ENCODE measurements around the gene LRP11. TPM values are rescaled to one million over a fixed set of nuclear protein-coding genes. Genes with fewer than 3 reads are reported as not detected.
"Not testable (repeated sequence)": the region's sequence is repeated elsewhere in the genome, so short reads cannot be mapped to it uniquely, and the experiment has no call there.

LRP11 gene
- total and polyA plus RNA-seq, 12 donors = 2.6 to 65.1 (median 42.4) TPM

DNA sequence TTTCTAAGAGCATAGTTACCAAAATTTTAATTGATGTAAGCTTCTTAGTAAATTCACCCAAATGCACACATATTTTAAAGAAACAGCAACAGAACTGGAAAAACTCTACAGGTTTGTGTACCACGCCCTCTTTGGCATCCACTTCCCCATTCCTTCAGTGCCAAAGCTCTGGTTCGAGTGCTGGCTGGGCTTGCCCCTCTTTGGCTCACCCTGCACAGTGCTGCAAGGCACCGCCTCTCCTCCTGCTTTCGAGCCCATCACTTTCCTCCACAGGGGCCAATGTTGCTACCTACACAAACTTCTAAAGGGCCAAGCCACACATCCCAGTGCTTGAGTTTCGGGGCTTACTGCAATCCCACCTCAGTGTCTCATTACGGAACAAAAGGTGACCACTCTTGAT lies 9.6 kb downstream of the LRP11 start:
- TF ChIP-seq, protein P1, sequence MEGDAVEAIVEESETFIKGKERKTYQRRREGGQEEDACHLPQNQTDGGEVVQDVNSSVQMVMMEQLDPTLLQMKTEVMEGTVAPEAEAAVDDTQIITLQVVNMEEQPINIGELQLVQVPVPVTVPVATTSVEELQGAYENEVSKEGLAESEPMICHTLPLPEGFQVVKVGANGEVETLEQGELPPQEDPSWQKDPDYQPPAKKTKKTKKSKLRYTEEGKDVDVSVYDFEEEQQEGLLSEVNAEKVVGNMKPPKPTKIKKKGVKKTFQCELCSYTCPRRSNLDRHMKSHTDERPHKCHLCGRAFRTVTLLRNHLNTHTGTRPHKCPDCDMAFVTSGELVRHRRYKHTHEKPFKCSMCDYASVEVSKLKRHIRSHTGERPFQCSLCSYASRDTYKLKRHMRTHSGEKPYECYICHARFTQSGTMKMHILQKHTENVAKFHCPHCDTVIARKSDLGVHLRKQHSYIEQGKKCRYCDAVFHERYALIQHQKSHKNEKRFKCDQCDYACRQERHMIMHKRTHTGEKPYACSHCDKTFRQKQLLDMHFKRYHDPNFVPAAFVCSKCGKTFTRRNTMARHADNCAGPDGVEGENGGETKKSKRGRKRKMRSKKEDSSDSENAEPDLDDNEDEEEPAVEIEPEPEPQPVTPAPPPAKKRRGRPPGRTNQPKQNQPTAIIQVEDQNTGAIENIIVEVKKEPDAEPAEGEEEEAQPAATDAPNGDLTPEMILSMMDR (IDR thresholded peaks at IDR 0.05) = no peak
- TF ChIP-seq POLR2A (IDR thresholded peaks at IDR 0.05) = no peak
- no peak for DNase-seq
- Histone ChIP-seq H3K4me3 (no peak overlapping the region), H3K27ac (no peak overlapping the region), H3K27me3 (no peaks in the 10 kb centered on the region), H3K4me1 (replicated peaks in 1 of 2) (peaks cover 0 to 14% of the 10 kb centered on the region in 2 donors), H3K9me3 (replicated peaks in 1 of 3) (no peaks in the 10 kb centered on the region), H3K36me3 (replicated peaks in 1 of 2) (no peaks in the 10 kb centered on the region)
- WGBS, 4 donors = 69 to 80% (median 76%) methylated on average over 5 to 6 of the region's 6 CpGs
- intact Hi-C loops (cut with DNase I) = no loop called here

DNA sequence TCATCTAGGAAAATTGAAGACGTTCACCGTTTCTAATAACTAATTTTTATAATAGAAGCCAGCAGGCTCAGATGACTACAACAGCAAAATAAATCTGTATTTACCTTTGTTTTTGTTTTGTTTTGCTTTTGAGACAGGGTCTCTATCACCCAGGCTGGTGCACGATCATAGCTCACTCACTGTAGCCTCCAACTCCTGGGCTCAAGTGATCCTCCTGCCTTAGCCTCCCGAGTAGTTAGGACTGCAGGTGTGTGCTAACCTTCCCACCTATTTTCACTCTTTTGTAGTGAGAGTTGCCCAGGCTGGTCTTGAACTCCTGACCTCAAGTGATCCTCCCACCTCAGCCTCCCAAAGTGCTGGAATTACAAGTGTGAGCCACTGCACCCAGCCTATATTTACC lies 10.1 kb downstream of the LRP11 start:
- H3K27me3 ChIP-seq; H3K4me3 ChIP-seq; H3K36me3 ChIP-seq (replicated peaks in 1 of 2); intact Hi-C loops (cut with DNase I); H3K27ac ChIP-seq; DNase-seq; H3K9me3 ChIP-seq (replicated peaks in 1 of 3): not testable (repeated sequence)
- 89 to 97% (median 94%) methylated on average over 4 of the region's 4 CpGs for WGBS, 4 donors
- peaks cover 0 to 14% of the 10 kb centered on the region in 2 donors for H3K4me1 ChIP-seq (replicated peaks in 1 of 2)

DNA sequence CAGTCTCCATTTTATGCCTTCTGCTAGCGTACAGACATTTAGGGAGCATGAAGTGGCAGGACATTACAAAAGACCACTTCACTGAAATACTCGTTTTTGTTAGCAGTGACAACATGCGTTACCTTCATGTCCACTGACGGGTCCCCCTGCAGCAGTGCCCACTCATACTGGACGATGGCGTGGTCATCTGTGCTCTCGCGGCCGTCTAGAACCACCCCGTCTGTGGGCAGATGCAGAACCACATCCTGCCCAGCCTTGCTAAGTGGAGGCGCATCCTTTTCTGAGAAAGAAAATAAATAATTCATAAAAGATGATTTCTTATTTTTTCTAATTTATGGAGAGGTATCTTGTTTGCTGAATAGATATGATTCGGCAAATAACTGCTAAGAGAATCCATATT lies 11.3 kb downstream of the LRP11 start:
- DNase-seq = no peak
- WGBS, 4 donors = 90 to 94% (median 93%) methylated on average over 12 of the region's 12 CpGs
- TF ChIP-seq, protein P1 (IDR thresholded peaks at IDR 0.05) = no peak
- no peak for TF ChIP-seq POLR2A (IDR thresholded peaks at IDR 0.05)
- H3K36me3 ChIP-seq (replicated peaks in 1 of 2) = no peaks in the 10 kb centered on the region
- no peaks in the 10 kb centered on the region for H3K27me3 ChIP-seq
- intact Hi-C loops (cut with DNase I) = no loop called here
- H3K27ac ChIP-seq = no peak overlapping the region
- peaks cover 1 to 14% of the 10 kb centered on the region in 2 donors for H3K4me1 ChIP-seq (replicated peaks in 1 of 2)
- H3K4me3 ChIP-seq = no peak overlapping the region
- H3K9me3 ChIP-seq (replicated peaks in 1 of 3) = no peaks in the 10 kb centered on the region

DNA sequence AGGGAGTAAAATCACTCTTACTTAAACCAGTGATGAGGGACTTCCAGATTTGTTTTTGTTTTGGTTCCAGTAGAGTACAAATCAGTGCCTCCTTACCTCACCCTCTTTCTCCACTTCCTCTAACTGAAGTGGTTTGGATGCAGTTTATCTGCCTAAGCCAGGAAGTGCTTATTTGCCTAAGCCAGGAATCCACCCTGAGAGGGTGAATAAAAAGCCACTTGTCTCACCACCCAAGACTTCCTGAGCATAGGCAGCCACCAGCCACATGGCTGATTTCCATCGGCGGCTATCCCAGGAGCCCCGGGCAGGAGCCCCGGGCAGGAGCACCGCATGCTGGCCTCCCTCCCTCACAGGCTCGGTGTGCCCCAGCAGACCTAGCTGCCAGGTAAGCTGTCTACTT lies 12.0 kb downstream of the LRP11 start:
- Histone ChIP-seq H3K36me3 (replicated peaks in 1 of 2) (no peaks in the 10 kb centered on the region), H3K4me1 (replicated peaks in 1 of 2) (peaks cover 8 to 15% of the 10 kb centered on the region in 2 donors), H3K4me3 (no peak overlapping the region), H3K27ac (peak overlapping the region in 1 of 5 donors; percentile 18), H3K27me3 (no peaks in the 10 kb centered on the region), H3K9me3 (replicated peaks in 1 of 3) (no peaks in the 10 kb centered on the region)
- 57 to 85% (median 65%) methylated on average over 2 to 6 of the region's 6 CpGs for WGBS, 4 donors
- intact Hi-C loops (cut with DNase I) = no loop called here
- no peak for DNase-seq
- TF ChIP-seq POLR2A (IDR thresholded peaks at IDR 0.05) = no peak
- TF ChIP-seq, protein P1 (IDR thresholded peaks at IDR 0.05) = no peak

DNA sequence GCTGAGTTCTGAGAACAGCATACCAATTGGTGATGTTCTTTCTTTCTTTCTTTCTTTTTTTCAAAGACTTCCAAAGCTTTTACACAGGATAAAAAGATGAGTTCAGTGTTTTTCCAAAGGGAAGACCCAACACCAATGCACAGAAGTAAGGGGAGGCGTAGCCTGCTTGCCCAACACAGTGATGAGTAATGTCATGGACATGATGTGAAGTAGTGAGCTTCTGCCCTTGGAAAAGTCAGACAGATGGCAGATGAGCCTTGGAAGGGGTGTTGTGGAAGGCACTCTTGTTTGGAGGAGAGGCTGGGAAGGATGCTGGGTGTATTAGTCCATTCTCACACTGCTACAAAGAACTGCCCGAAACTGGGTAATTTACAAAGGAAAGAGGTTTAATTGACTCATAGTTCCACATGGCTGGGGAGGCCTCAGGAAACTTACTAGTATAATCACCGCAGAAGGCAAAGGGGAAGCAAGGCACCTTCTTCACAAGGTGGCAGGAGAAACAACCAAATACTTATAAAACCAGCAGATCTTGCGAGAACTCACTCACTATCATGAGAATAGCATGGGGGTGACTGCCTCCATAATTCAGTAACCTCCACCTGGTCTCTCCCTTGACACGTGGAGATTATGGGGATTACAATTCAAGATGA lies 12.6 kb downstream of the LRP11 start:
- Histone ChIP-seq H3K27ac (peak overlapping the region in 1 of 5 donors; percentile 18), H3K4me3 (no peak overlapping the region), H3K4me1 (replicated peaks in 1 of 2) (peaks cover 13 to 15% of the 10 kb centered on the region in 2 donors), H3K9me3 (replicated peaks in 1 of 3) (no peaks in the 10 kb centered on the region), H3K27me3 (no peaks in the 10 kb centered on the region), H3K36me3 (replicated peaks in 1 of 2) (no peaks in the 10 kb centered on the region)
- TF ChIP-seq, protein P1 (IDR thresholded peaks at IDR 0.05) = no peak
- DNase-seq = peak in 2 of 7 donors; percentile 12 to 46
- intact Hi-C loops (cut with DNase I) = no loop called here
- 78 to 94% (median 85%) methylated on average over 5 of the region's 5 CpGs for WGBS, 4 donors

DNA sequence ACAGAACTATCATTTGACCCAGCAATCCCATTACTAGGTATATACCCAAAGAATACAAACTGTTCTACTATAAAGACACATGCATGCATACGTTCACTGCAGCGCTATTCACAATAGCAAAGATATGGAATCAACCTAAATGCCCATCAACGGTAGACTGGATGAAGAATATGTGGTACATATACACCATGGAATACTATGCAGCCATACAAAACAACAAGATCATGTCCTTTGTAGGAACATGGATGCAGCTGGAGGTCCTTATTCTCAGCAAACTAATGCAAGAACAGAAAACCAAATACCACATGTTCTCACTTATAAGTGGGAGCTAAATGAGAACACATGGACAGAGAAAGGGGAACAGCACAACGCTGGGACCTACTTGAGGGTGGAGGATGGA lies 15.8 kb downstream of the LRP11 start:
- H3K27ac ChIP-seq; H3K9me3 ChIP-seq (replicated peaks in 1 of 3); H3K27me3 ChIP-seq; H3K4me3 ChIP-seq; DNase-seq; H3K36me3 ChIP-seq (replicated peaks in 1 of 2): not testable (repeated sequence)
- WGBS, 4 donors = 69 to 98% (median 80%) methylated on average over 4 of the region's 4 CpGs
- H3K4me1 ChIP-seq (replicated peaks in 1 of 2) = peaks cover 27 to 33% of the 10 kb centered on the region in 2 donors
- intact Hi-C loops (cut with DNase I) = loop anchor here in 1 of 2 donors (10.0 kb wide), 1 partner anchor 156 kb away; no protein-coding TSS in a partner anchor

Measured in adrenal gland (tissue), 12 donors.